OCI-LY7 (cell line): ENCODE measurements around the gene SQOR. TPM values are rescaled to one million over a fixed set of nuclear protein-coding genes. Genes with fewer than 3 reads are reported as not detected.

Experiments used
- BruUV-seq: library from RNA; stranded (reverse); fragments of 400-500 nt; replicated peaks from 2 replicates; lab custom pipeline; 2021; lab: Mats Ljungman, UMichigan
- CTCF ChIA-PET: fragments of 300-600 bp; sonication (Branson Sonifier 250); formaldehyde crosslinking; loops from one replicate; lab custom pipeline; 2022; ENCODE audit warnings: antibody characterized with exemption; ENCODE audit not compliant: unreplicated experiment; lab: Charles Lee
- POLR2A ChIA-PET: fragments of 300-600 bp; sonication (Branson Sonifier 250); formaldehyde crosslinking; loops from one replicate; lab custom pipeline; 2022; ENCODE audit warnings: antibody characterized with exemption; lab: Charles Lee
- DNase-seq: peaks from one replicate; pipeline ENCODE4 v3.0.0-alpha.2; 2015; ENCODE audit warnings: low spot score
- H2AFZ ChIP-seq: fragments of 200-600 bp; sonication (generic), shearing (Covaris generic); 2 replicates; pipeline ENCODE4 v1.6.1; 2014; ENCODE audit warnings: mild to moderate bottlenecking, antibody characterized with exemption, low read length, moderate library complexity
- H3K27ac ChIP-seq: fragments of 200-600 bp; sonication (generic); 2 replicates; pipeline ENCODE4 v1.5.1; 2014; ENCODE audit warnings: mixed run types, low read depth, mild to moderate bottlenecking, moderate library complexity, low read length, inconsistent platforms; ENCODE audit not compliant: poor library complexity, severe bottlenecking
- H3K36me3 ChIP-seq: fragments of 200-600 bp; sonication (generic); 2 replicates; pipeline ENCODE4 v1.6.1; 2014; ENCODE audit warnings: mild to moderate bottlenecking, antibody characterized with exemption, low read length, moderate library complexity, mixed read lengths; ENCODE audit not compliant: insufficient read depth
- H3K4me1 ChIP-seq: fragments of 200-600 bp; sonication (generic); 2 replicates; pipeline ENCODE4 v1.5.1; 2014; ENCODE audit warnings: mild to moderate bottlenecking, low read length; ENCODE audit not compliant: insufficient read depth, poor library complexity, severe bottlenecking
- H3K4me2 ChIP-seq: fragments of 200-600 bp; sonication (generic); 2 replicates; pipeline ENCODE4 v1.6.1; 2014; ENCODE audit warnings: mild to moderate bottlenecking, low read length
- H3K4me3 ChIP-seq: fragments of 200-600 bp; sonication (generic); 2 replicates; pipeline ENCODE4 v1.5.1; 2014; ENCODE audit warnings: mild to moderate bottlenecking, low read depth, low read length; ENCODE audit not compliant: poor library complexity, severe bottlenecking
- H3K79me2 ChIP-seq: fragments of 200-600 bp; sonication (generic); 2 replicates; pipeline ENCODE4 v1.6.1; 2016; ENCODE audit warnings: low read depth, mild to moderate bottlenecking, low read length, moderate library complexity, mixed read lengths; ENCODE audit not compliant: insufficient read depth
- H3K9me2 ChIP-seq: fragments of 200-600 bp; sonication (generic); 2 replicates; pipeline ENCODE4 v1.6.1; 2016; ENCODE audit warnings: mild to moderate bottlenecking, low read length, mixed read lengths; ENCODE audit not compliant: insufficient read depth
- H3K9me3 ChIP-seq: fragments of 200-600 bp; sonication (generic); 2 replicates; pipeline ENCODE4 v1.6.1; 2014; ENCODE audit warnings: mild to moderate bottlenecking, mixed run types, low read length, mixed read lengths
- H4K20me1 ChIP-seq: fragments of 200-600 bp; sonication (generic); 2 replicates; pipeline ENCODE4 v1.6.1; 2014; ENCODE audit warnings: mild to moderate bottlenecking, antibody characterized with exemption, low read length, moderate library complexity, mixed read lengths; ENCODE audit not compliant: insufficient read depth
- EZH2phosphoT487 ChIP-seq: fragments of 200-600 bp; sonication (generic); IDR thresholded peaks from 2 replicates; pipeline ENCODE4 v1.6.1; 2018; ENCODE audit warnings: low read depth, borderline replicate concordance, mild to moderate bottlenecking, mixed run types, antibody characterized with exemption, low read length, moderate library complexity, mixed read lengths
- intact Hi-C: fragments of 100-400 bp; cut with micrococcal nuclease; formaldehyde crosslinking; loops from one replicate; pipeline ENCODE4 v1.10.0; 2022; ENCODE audit not compliant: unreplicated experiment
- total RNA-seq, 2 experiments: library from RNA; depleted of rRNA in 1 of 2; stranded (reverse); fragments of >200 nt in 1 of 2; shearing (Covaris generic) in 1 of 2; gene quantifications; 2 replicates each; pipeline ENCODE4 v1.2.3, GENCODE V29; 2014 to 2022
- TF ChIP-seq, protein P1 (sequence below): fragments of 200-600 bp; sonication (generic); conservative IDR thresholded peaks from 2 replicates; pipeline ENCODE4 v1.5.1; 2014; ENCODE audit warnings: mild to moderate bottlenecking, antibody characterized with exemption, low read length, moderate library complexity, mixed read lengths

Gene SQOR
- total RNA-seq, 2 experiments from 2014 or later = 0.42 to 1.8 TPM

DNA sequence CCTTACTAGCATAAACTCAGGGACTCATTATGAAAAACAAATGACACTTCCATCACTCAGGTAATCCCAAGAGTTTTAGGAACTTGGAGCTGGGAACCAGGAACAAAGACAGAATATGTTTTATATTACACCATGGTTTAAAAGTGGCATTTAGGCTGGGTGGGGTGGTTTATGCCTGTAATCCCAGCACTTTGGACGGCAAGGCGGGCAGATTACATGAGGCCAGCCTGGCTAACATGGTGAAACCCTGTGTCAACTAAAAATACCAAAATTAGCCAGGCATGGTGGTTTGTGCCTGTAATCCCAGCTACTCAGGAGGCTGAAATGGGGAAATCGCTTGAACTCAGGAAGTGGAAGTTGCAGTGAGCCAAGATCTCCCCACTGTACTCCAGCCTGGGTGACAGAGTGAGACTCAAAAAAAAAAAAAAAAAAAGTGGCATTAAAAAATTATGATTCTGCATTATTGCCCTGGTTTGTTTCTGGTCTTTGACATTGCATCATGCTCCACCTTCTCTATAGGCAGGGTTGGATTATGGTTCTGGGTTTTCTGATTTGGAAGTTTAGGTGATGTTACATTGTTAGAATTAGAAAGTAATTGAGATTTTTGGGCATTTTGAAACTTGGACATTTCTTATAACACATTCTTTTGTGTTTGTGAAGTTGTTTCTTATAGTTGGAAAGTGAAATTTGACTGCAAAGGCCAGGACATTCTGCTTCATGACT, 19.0 kb downstream of the SQOR start:
- H3K4me2 ChIP-seq = no peak overlapping the region
- no peak overlapping the region for H2AFZ ChIP-seq
- H3K79me2 ChIP-seq = no peaks in the 10 kb centered on the region
- BruUV-seq = no TSS peak
- H4K20me1 ChIP-seq = no peaks in the 10 kb centered on the region
- intact Hi-C loops = no loop called here
- no peaks in the 10 kb centered on the region for H3K4me1 ChIP-seq
- TF ChIP-seq, protein P1, sequence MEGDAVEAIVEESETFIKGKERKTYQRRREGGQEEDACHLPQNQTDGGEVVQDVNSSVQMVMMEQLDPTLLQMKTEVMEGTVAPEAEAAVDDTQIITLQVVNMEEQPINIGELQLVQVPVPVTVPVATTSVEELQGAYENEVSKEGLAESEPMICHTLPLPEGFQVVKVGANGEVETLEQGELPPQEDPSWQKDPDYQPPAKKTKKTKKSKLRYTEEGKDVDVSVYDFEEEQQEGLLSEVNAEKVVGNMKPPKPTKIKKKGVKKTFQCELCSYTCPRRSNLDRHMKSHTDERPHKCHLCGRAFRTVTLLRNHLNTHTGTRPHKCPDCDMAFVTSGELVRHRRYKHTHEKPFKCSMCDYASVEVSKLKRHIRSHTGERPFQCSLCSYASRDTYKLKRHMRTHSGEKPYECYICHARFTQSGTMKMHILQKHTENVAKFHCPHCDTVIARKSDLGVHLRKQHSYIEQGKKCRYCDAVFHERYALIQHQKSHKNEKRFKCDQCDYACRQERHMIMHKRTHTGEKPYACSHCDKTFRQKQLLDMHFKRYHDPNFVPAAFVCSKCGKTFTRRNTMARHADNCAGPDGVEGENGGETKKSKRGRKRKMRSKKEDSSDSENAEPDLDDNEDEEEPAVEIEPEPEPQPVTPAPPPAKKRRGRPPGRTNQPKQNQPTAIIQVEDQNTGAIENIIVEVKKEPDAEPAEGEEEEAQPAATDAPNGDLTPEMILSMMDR = no peak
- no peak for TF ChIP-seq EZH2phosphoT487
- no peak overlapping the region for H3K4me3 ChIP-seq
- no peaks in the 10 kb centered on the region for H3K9me2 ChIP-seq
- H3K9me3 ChIP-seq = no peaks in the 10 kb centered on the region
- no peak for DNase-seq
- no peaks in the 10 kb centered on the region for H3K36me3 ChIP-seq
- no peak overlapping the region for H3K27ac ChIP-seq
- ChIA-PET POLR2A (no interaction called here), CTCF (no interaction called here)

DNA sequence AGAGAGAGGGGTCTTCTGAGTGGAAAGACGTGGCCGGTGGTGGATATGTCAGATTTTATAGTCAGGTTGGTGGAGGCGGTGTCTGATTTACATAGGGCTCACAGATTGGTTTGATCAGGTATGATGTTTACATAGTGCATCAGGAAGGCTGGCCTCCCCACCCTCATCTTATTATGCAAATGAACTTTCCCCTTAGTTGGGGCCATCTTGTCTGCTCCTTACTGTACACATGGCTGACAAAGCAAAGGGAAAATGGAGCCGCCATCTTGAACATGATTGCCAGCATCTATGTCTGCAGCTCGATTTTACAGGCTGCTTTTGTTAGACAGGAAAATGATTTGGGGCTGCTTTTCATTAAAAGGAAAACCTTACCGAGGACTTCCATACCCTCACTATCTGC, 19.9 kb downstream of the SQOR start:
- Histone ChIP-seq H3K4me1 (no peaks in the 10 kb centered on the region), H3K9me2 (no peaks in the 10 kb centered on the region), H3K36me3 (no peaks in the 10 kb centered on the region), H4K20me1 (no peaks in the 10 kb centered on the region), H3K4me3 (no peak overlapping the region), H3K9me3 (no peaks in the 10 kb centered on the region), H3K79me2 (no peaks in the 10 kb centered on the region), H3K27ac (no peak overlapping the region), H2AFZ (no peak overlapping the region), H3K4me2 (no peak overlapping the region)
- CTCF ChIA-PET = no interaction called here
- no TSS peak for BruUV-seq
- no peak for DNase-seq
- POLR2A ChIA-PET = no interaction called here
- intact Hi-C loops = no loop called here
- TF ChIP-seq EZH2phosphoT487 = no peak
- TF ChIP-seq, protein P1 = no peak

DNA sequence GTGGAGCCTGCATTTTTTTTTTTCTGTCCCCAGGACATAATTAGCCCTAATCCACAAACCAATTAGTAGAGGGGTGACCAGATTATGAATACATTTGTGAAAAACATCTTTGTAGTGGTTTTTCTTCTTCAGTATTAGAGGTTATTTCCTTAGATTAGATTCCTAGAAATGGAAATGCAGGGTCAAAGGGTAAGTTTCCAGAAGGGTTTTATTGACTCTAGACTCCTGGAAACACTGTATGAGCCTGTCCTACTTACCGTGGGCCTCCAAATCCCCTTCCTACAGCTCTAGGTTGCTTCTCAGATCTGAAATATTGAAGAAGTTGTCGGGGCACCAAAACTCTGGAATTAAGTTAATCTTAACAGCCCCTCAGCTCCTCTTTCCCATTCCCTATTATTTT, 22.4 kb downstream of the SQOR start:
- Histone ChIP-seq H3K4me3 (no peak overlapping the region), H3K79me2 (no peaks in the 10 kb centered on the region), H3K4me1 (no peaks in the 10 kb centered on the region), H3K36me3 (no peaks in the 10 kb centered on the region), H3K9me3 (no peaks in the 10 kb centered on the region), H4K20me1 (no peaks in the 10 kb centered on the region), H3K9me2 (no peaks in the 10 kb centered on the region), H3K27ac (no peak overlapping the region), H3K4me2 (no peak overlapping the region), H2AFZ (no peak overlapping the region)
- TF ChIP-seq EZH2phosphoT487 = no peak
- DNase-seq = no peak
- POLR2A ChIA-PET = no interaction called here
- no TSS peak for BruUV-seq
- CTCF ChIA-PET = no interaction called here
- intact Hi-C loops = no loop called here
